Mesenchymal stem cell (in vitro differentiated cells and primary cell): ENCODE measurements around the gene BEAN1.
A peak's percentile ranks its signal among the peaks of the same experiment; 100 is the strongest.

Experiments used
- DNase-seq: peaks from one replicate; pipeline ENCODE4 v3.0.0-alpha.2; 2013
- H2AFZ ChIP-seq: one replicate; pipeline ENCODE4 v1.6.1; 2013; ENCODE audit warnings: low read depth, mild to moderate bottlenecking, control low read depth, inconsistent platforms, low read length, moderate library complexity
- H2AK5ac ChIP-seq: 2 replicates; pipeline ENCODE4 v1.6.1; 2013; ENCODE audit warnings: low read length, moderate library complexity, mild to moderate bottlenecking, inconsistent platforms; ENCODE audit not compliant: severe bottlenecking
- H2BK120ac ChIP-seq: one replicate; pipeline ENCODE4 v1.6.1; 2013; ENCODE audit warnings: low read depth, mild to moderate bottlenecking, inconsistent platforms, low read length, moderate library complexity
- H2BK12ac ChIP-seq, 2 experiments: one replicate each; pipeline ENCODE4 v1.6.1; 2013; ENCODE audit warnings: inconsistent platforms in 2 of 2, low read length in 2 of 2, mild to moderate bottlenecking in 2 of 2, moderate library complexity in 2 of 2, control low read depth in 1 of 2
- H2BK15ac ChIP-seq: one replicate; pipeline ENCODE4 v1.6.1; 2013; ENCODE audit warnings: mild to moderate bottlenecking, low read depth, inconsistent platforms; ENCODE audit not compliant: poor library complexity, severe bottlenecking
- H2BK5ac ChIP-seq: 2 replicates; pipeline ENCODE4 v1.6.1; 2013; ENCODE audit warnings: low read depth, mild to moderate bottlenecking, low read length, control low read depth, inconsistent platforms; ENCODE audit not compliant: poor library complexity, severe bottlenecking
- H3K14ac ChIP-seq, 2 experiments: one replicate each; pipeline ENCODE4 v1.6.1; 2013; ENCODE audit warnings: inconsistent platforms in 2 of 2, low read length in 2 of 2, control low read depth in 1 of 2, mild to moderate bottlenecking in 1 of 2, moderate library complexity in 1 of 2
- H3K18ac ChIP-seq, 2 experiments: one replicate each; pipeline ENCODE4 v1.6.1; 2013; ENCODE audit warnings: inconsistent platforms in 2 of 2, low read length in 2 of 2, control low read depth in 1 of 2, low read depth in 1 of 2, mild to moderate bottlenecking in 1 of 2
- H3K23ac ChIP-seq, 2 experiments: one replicate each; pipeline ENCODE4 v1.6.1; 2013; ENCODE audit warnings: inconsistent platforms in 2 of 2, low read length in 2 of 2, mild to moderate bottlenecking in 2 of 2, moderate library complexity in 2 of 2, control low read depth in 1 of 2
- H3K27ac ChIP-seq: 2 replicates; pipeline ENCODE4 v1.5.1; 2013; ENCODE audit warnings: mild to moderate bottlenecking, moderate library complexity, low read length, control low read depth, inconsistent platforms; ENCODE audit not compliant: poor library complexity, severe bottlenecking
- H3K27me3 ChIP-seq, 2 experiments: 2 replicates each; pipeline versions ENCODE4 v1.6.1 to v1.7.0; 2013; ENCODE audit warnings: low read length in 2 of 2, mild to moderate bottlenecking in 2 of 2, moderate library complexity in 2 of 2, control low read depth in 1 of 2, inconsistent platforms in 1 of 2; ENCODE audit not compliant: control insufficient read depth in 1 of 2, insufficient read depth in 1 of 2
- H3K36me3 ChIP-seq, 2 experiments: 2 replicates each; pipeline versions ENCODE4 v1.6.1 to v1.7.0; 2013; ENCODE audit warnings: low read length in 2 of 2, control low read depth in 1 of 2, inconsistent platforms in 1 of 2, low read depth in 1 of 2, mild to moderate bottlenecking in 1 of 2; ENCODE audit not compliant: insufficient read depth in 2 of 2, control insufficient read depth in 1 of 2
- H3K4ac ChIP-seq, 2 experiments: one replicate each; pipeline ENCODE4 v1.6.1; 2013; ENCODE audit warnings: inconsistent platforms in 2 of 2, low read length in 2 of 2, mild to moderate bottlenecking in 2 of 2, moderate library complexity in 2 of 2, control low read depth in 1 of 2, low read depth in 1 of 2
- H3K4me1 ChIP-seq: 2 replicates; pipeline ENCODE4 v1.6.1; 2013; ENCODE audit warnings: low read depth, low read length, control low read depth; ENCODE audit not compliant: control insufficient read depth, insufficient read depth
- H3K4me2 ChIP-seq: 2 replicates; pipeline ENCODE4 v1.6.1; 2013; ENCODE audit warnings: low read length, mild to moderate bottlenecking, inconsistent platforms; ENCODE audit not compliant: poor library complexity, severe bottlenecking
- H3K4me3 ChIP-seq, 2 experiments: 2 replicates each; pipeline versions ENCODE4 v1.5.1 to v1.7.0; 2013; ENCODE audit warnings: low read length in 2 of 2, mild to moderate bottlenecking in 2 of 2, control low read depth in 1 of 2, low read depth in 1 of 2; ENCODE audit not compliant: insufficient read depth in 1 of 2
- H3K79me1 ChIP-seq: replicated peaks from 2 replicates; pipeline ENCODE4 v1.6.1; 2013; ENCODE audit warnings: mild to moderate bottlenecking, control low read depth, low read length, inconsistent platforms; ENCODE audit not compliant: poor library complexity, severe bottlenecking
- H3K9ac ChIP-seq: 2 replicates; pipeline ENCODE4 v1.7.0; 2013; ENCODE audit warnings: mild to moderate bottlenecking, low read length, moderate library complexity
- H3K9me3 ChIP-seq: 2 replicates; pipeline ENCODE4 v1.7.0; 2013; ENCODE audit warnings: mild to moderate bottlenecking, low read length; ENCODE audit not compliant: control insufficient read depth
- H4K8ac ChIP-seq: one replicate; pipeline ENCODE4 v1.6.1; 2013; ENCODE audit warnings: inconsistent platforms, mild to moderate bottlenecking, low read length, moderate library complexity
- H4K91ac ChIP-seq: one replicate; pipeline ENCODE4 v1.6.1; 2013; ENCODE audit warnings: mild to moderate bottlenecking, low read length, inconsistent platforms
- WGBS: methylation state at CpG from one replicate; pipeline ENCODE4 v1.1.7; 2013; ENCODE audit warnings: mixed read lengths; 5-methylcytosine and 5-hydroxymethylcytosine counted together

Gene BEAN1

GRCh38 chr16:66517586-66518263 is 90.6 kb downstream of the BEAN1 start:
- H3K27me3 ChIP-seq, result no peaks in the 10 kb centered on the region
- H3K4ac ChIP-seq, result peak overlapping the region; percentile 12 to 89
- peak overlapping the region; percentile 98 for H3K27ac ChIP-seq
- no peak for DNase-seq
- peak overlapping the region in 1 of 2 experiments; percentile 45 for H3K4me3 ChIP-seq
- H2BK120ac ChIP-seq, result peak overlapping the region; percentile 87
- H3K4me1 ChIP-seq, result peaks cover 54% of the 10 kb centered on the region
- 93% methylated on average over 8 of the region's 8 CpGs for WGBS
- no peak overlapping the region for H3K4me2 ChIP-seq
- H3K36me3 ChIP-seq, result peaks cover 29% of the 10 kb centered on the region in 2 experiments
- H2AFZ ChIP-seq, result no peak overlapping the region
- peak overlapping the region; percentile 85 for H2AK5ac ChIP-seq
- peak overlapping the region; percentile 2 for H2BK15ac ChIP-seq
- H4K91ac ChIP-seq, result peak overlapping the region; percentile 79
- peak overlapping the region in 1 of 2 experiments; percentile 29 for H3K14ac ChIP-seq
- peak overlapping the region; percentile 87 to 93 for H3K18ac ChIP-seq
- H3K23ac ChIP-seq, result no peak overlapping the region
- H3K9me3 ChIP-seq, result no peaks in the 10 kb centered on the region
- H3K9ac ChIP-seq, result peak overlapping the region; percentile 77
- peaks cover 19% of the 10 kb centered on the region for H3K79me1 ChIP-seq
- H2BK12ac ChIP-seq, result peak overlapping the region; percentile 81 to 94
- peak overlapping the region; percentile 97 for H2BK5ac ChIP-seq
- H4K8ac ChIP-seq, result peak overlapping the region; percentile 93

GRCh38 chr16:66519482-66520373 is 92.6 kb downstream of the BEAN1 start:
- Histone ChIP-seq H2AK5ac (peak overlapping the region; percentile 51), H2BK5ac (no peak overlapping the region), H2BK15ac (no peak overlapping the region), H3K27ac (no peak overlapping the region), H3K9ac (no peak overlapping the region), H3K14ac (no peak overlapping the region), H3K36me3 (peaks cover 30 to 32% of the 10 kb centered on the region in 2 experiments), H3K27me3 (no peaks in the 10 kb centered on the region), H4K91ac (peak overlapping the region; percentile 65), H2BK12ac (peak overlapping the region; percentile 28 to 84), H3K4me2 (no peak overlapping the region), H2BK120ac (peak overlapping the region; percentile 59), H3K79me1 (peaks cover 15% of the 10 kb centered on the region), H3K23ac (no peak overlapping the region), H3K4me3 (no peak overlapping the region), H3K18ac (peak overlapping the region in 1 of 2 experiments; percentile 76), H3K4me1 (peaks cover 45% of the 10 kb centered on the region), H3K4ac (no peak overlapping the region), H4K8ac (peak overlapping the region; percentile 22), H2AFZ (no peak overlapping the region), H3K9me3 (no peaks in the 10 kb centered on the region)
- DNase-seq, result no peak
- 97% methylated on average over 11 of the region's 11 CpGs for WGBS

- Histone ChIP-seq H3K4ac (no peak overlapping the region), H3K9ac (no peak overlapping the region), H3K36me3 (peaks cover 32 to 36% of the 10 kb centered on the region in 2 experiments), H2AFZ (no peak overlapping the region), H3K9me3 (no peaks in the 10 kb centered on the region), H3K27me3 (no peaks in the 10 kb centered on the region), H4K8ac (no peak overlapping the region), H2BK15ac (no peak overlapping the region), H3K27ac (peak overlapping the region; percentile 19), H3K23ac (no peak overlapping the region), H2AK5ac (peak overlapping the region; percentile 99), H3K4me1 (peaks cover 41% of the 10 kb centered on the region), H4K91ac (peak overlapping the region; percentile 44), H2BK12ac (peak overlapping the region in 1 of 2 experiments; percentile 88), H3K79me1 (peaks cover 15% of the 10 kb centered on the region), H2BK120ac (no peak overlapping the region), H2BK5ac (no peak overlapping the region), H3K18ac (peak overlapping the region in 1 of 2 experiments; percentile 69), H3K14ac (no peak overlapping the region), H3K4me2 (no peak overlapping the region), H3K4me3 (no peak overlapping the region)
- DNase-seq, result no peak
- WGBS, result 94% methylated on average over 12 of the region's 14 CpGs
Measured at GRCh38 chr16:66520406-66521170, 93.5 kb downstream of the BEAN1 start.
